Ovary (tissue), 9 donors: ENCODE data around the gene FLOT2. TPM values are rescaled to one million over a fixed set of nuclear protein-coding genes. Genes with fewer than 3 reads are reported as not detected.
"Not testable (repeated sequence)": the region's sequence is repeated elsewhere in the genome, so short reads cannot be mapped to it uniquely, and the experiment has no call there.

Experiments used
- DNase-seq, 5 donors: peaks; one replicate each; pipeline ENCODE4 v3.0.0-alpha.2; 2019 to 2020
- H3K27ac ChIP-seq, 2 donors: fragments of 200-600 bp; one replicate each; pipeline versions ENCODE4 v1.5.1 to v1.8.0; 2019 to 2022
- H3K27me3 ChIP-seq: fragments of 200-600 bp; one replicate; pipeline ENCODE4 v1.8.0; 2022
- H3K36me3 ChIP-seq: fragments of 200-600 bp; sonication (generic); one replicate; pipeline ENCODE4 v1.5.1; 2019
- H3K4me1 ChIP-seq: one replicate; pipeline ENCODE4 v1.8.1; 2013; ENCODE audit warnings: mild to moderate bottlenecking, moderate library complexity; ENCODE audit not compliant: insufficient read depth
- H3K4me3 ChIP-seq: fragments of 200-600 bp; sonication (generic); one replicate; pipeline ENCODE4 v1.5.1; 2017
- H3K9me3 ChIP-seq, 2 donors: fragments of 200-600 bp in 1 of 2; sonication (generic) in 1 of 2; one replicate each; pipeline versions ENCODE4 v1.5.1 to v1.8.1; 2013 to 2019; ENCODE audit warnings: mild to moderate bottlenecking in 1 of 2, moderate library complexity in 1 of 2
- CTCF ChIP-seq, 3 donors: fragments of 450-650 bp in 2 of 3; fragments of 200-600 bp in 1 of 3; IDR thresholded peaks; one replicate each; pipeline versions ENCODE4 v1.5.1 to v1.8.0; 2016 to 2022; ENCODE audit warnings: antibody characterized with exemption in 3 of 3, mild to moderate bottlenecking in 1 of 3
- EP300 ChIP-seq: sonication (generic); formaldehyde crosslinking; IDR thresholded peaks from one replicate; pipeline ENCODE4 v1.6.1; 2017; ENCODE audit warnings: antibody characterized with exemption
- POLR2A ChIP-seq: fragments of 450-650 bp; IDR thresholded peaks from one replicate; pipeline ENCODE4 v1.6.1; 2017; ENCODE audit warnings: antibody characterized with exemption, mild to moderate bottlenecking, moderate library complexity
- WGBS, 3 donors: extraction: QIAGEN DNeasy Blood & Tissue Kit in 1 of 3; methylation state at CpG; one replicate each; pipeline versions ENCODE4 v1.1.5 to v1.1.7; 2013 to 2017; 5-methylcytosine and 5-hydroxymethylcytosine counted together
- intact Hi-C, 4 donors: fragments of 100-400 bp; cut with DNase I; formaldehyde crosslinking; loops; one replicate each; pipeline versions ENCODE4 v1.11.0 to v1.15.1; 2022 to 2023
- polyA plus RNA-seq, 2 donors: library from polyadenylated mRNA; stranded (reverse); fragments of 200-250 nt in 1 of 2; fragments of 350-450 nt in 1 of 2; fragmentation: Illumina TruSeq in 1 of 2; extraction: RNeasy Lipid Tissue Mini Kit (QIAGEN cat#74804) in 1 of 2; gene quantifications; one replicate each; pipeline ENCODE4 v1.2.3, GENCODE V29; 2013 to 2014
- total RNA-seq, 7 donors: library from RNA; depleted of rRNA in 2 of 7; stranded (reverse); fragments of >200 nt in 2 of 7; fragmentation: NEBNext Ultra II Directional in 3 of 7; extraction: Animal tissue kit (Norgen Biotek cat#: 25700) in 3 of 7; gene quantifications; one replicate each; pipeline versions ENCODE4 v1.1.0 to v1.2.4, GENCODE V29; 2016 to 2023
- donor health status: DM: no; HTN: no; CAD: no; lungs with moderate emphysema.
- donor health status: DM: no; HTN: no; CAD: no.
- donor health status: Bipolar disorder and iron deficiency.
- donor health status: DM: yes; HTN: yes; CAD: no.
- donor health status: DM: no; HTN: no; CAD: no.
- donor health status: DM: yes; HTN: yes; CAD: no.

Gene FLOT2
- total and polyA plus RNA-seq, 9 donors = 29.3 to 82.3 (median 72.6) TPM

- intact Hi-C loops = loop anchor here in 1 of 4 donors (10.0 kb wide), 1 partner anchor 90 kb away; no protein-coding TSS in a partner anchor
- DNase-seq = peak; percentile 74 to 84 (median 80)
- peak within 1 kb of the TSS; percentile 40 to 73 for H3K27ac ChIP-seq
- H3K27me3 ChIP-seq = no peaks in the 10 kb centered on the region
- no peak for TF ChIP-seq EP300
- peak; percentile 46 for TF ChIP-seq POLR2A
- H3K36me3 ChIP-seq = no peaks in the 10 kb centered on the region
- peak within 1 kb of the TSS; percentile 67 for H3K4me3 ChIP-seq
- no peaks in the 10 kb centered on the region for H3K9me3 ChIP-seq
- 0 to 1% (median 1%) methylated on average over 42 of the region's 42 CpGs for WGBS, 3 donors
- H3K4me1 ChIP-seq = peaks cover 1% of the 10 kb centered on the region
Measured at GRCh38 chr17:28854457-28855335, 42.8 kb downstream of the FLOT2 start, which contains the start of gene ERAL1. Gene ERAL1 (plus strand): TSS chr17:28855016. CDS start chr17:28855035, 19 bp downstream.

GRCh38 chr17:28853295-28853694 is 44.2 kb downstream of the FLOT2 start:
- DNase-seq = no peak
- Histone ChIP-seq H3K36me3 (no peaks in the 10 kb centered on the region), H3K27me3 (no peaks in the 10 kb centered on the region), H3K4me3 (no peak overlapping the region), H3K27ac (no peak overlapping the region), H3K4me1 (peaks cover 1% of the 10 kb centered on the region), H3K9me3 (no peaks in the 10 kb centered on the region)
- intact Hi-C loops = loop anchor here in 1 of 4 donors (10.0 kb wide), 1 partner anchor 88 kb away; no protein-coding TSS in a partner anchor
- 86 to 93% (median 87%) methylated on average over 2 of the region's 2 CpGs for WGBS, 3 donors
- TF ChIP-seq CTCF (IDR thresholded peaks at IDR 0.05) (no peak), POLR2A (no peak), EP300 (no peak)

- Histone ChIP-seq H3K4me3 (no peak overlapping the region), H3K27ac (no peak overlapping the region), H3K36me3 (no peaks in the 10 kb centered on the region), H3K4me1 (no peaks in the 10 kb centered on the region), H3K27me3 (no peaks in the 10 kb centered on the region), H3K9me3 (no peaks in the 10 kb centered on the region)
- TF ChIP-seq CTCF (IDR thresholded peaks at IDR 0.05) (no peak), EP300 (no peak), POLR2A (no peak)
- intact Hi-C loops = loop anchor here in 1 of 4 donors (10.0 kb wide), 1 partner anchor 56 kb away; the partner anchor contains the start of gene DHRS13
- DNase-seq = no peak
- 75 to 85% (median 78%) methylated on average over 5 of the region's 5 CpGs for WGBS, 3 donors
Measured at GRCh38 chr17:28849281-28849680, 48.3 kb downstream of the FLOT2 start.

GRCh38 chr17:28848667-28849066 is 48.9 kb downstream of the FLOT2 start:
- H3K36me3 ChIP-seq, H3K4me1 ChIP-seq, DNase-seq, H3K27ac ChIP-seq, H3K27me3 ChIP-seq, H3K9me3 ChIP-seq, H3K4me3 ChIP-seq: not testable (repeated sequence)
- WGBS, 3 donors = 86 to 87% (median 87%) methylated on average over 15 of the region's 15 CpGs
- intact Hi-C loops = loop anchor here in 1 of 4 donors (10.0 kb wide), 1 partner anchor 56 kb away; the partner anchor contains the start of gene DHRS13

GRCh38 chr17:28846699-28847098 is 50.8 kb downstream of the FLOT2 start:
- H3K4me3 ChIP-seq, H3K27ac ChIP-seq, DNase-seq, H3K27me3 ChIP-seq, H3K4me1 ChIP-seq, H3K9me3 ChIP-seq, H3K36me3 ChIP-seq: not testable (repeated sequence)
- 84 to 88% (median 87%) methylated on average over 9 of the region's 9 CpGs for WGBS, 3 donors
- intact Hi-C loops = loop anchor here in 1 of 4 donors (10.0 kb wide), 1 partner anchor 58 kb away; the partner anchor contains the start of gene DHRS13
